Posterior cingulate gyrus (tissue), 11 donors: ENCODE data around the gene GUCA1A.
"Not testable (repeated sequence)": the region's sequence is repeated elsewhere in the genome, so short reads cannot be mapped to it uniquely, and the experiment has no call there.

Experiments
- DNase-seq, 10 donors: peaks; one replicate each; pipeline versions ENCODE4 v3.0.0 to v3.0.0-alpha.2; 2020 to 2021; ENCODE audit warnings: mixed read lengths in 3 of 10
- intact Hi-C: fragments of 100-400 bp; cut with DNase I; formaldehyde crosslinking; loops from one replicate; pipeline ENCODE4 v1.15.1; 2023

GUCA1A gene

GRCh38 chr6:42202131-42202915, 29.2 kb downstream of the GUCA1A start:
- DNase-seq, intact Hi-C loops: not testable (repeated sequence)

GRCh38 chr6:42203183-42203582, 30.0 kb downstream of the GUCA1A start:
- intact Hi-C loops = no loop called here
- no peak for DNase-seq

GRCh38 chr6:42204768-42205282, 31.7 kb downstream of the GUCA1A start:
- intact Hi-C loops = no loop called here
- DNase-seq = no peak

GRCh38 chr6:42207559-42207958, 34.4 kb downstream of the GUCA1A start:
- DNase-seq, intact Hi-C loops: not testable (repeated sequence)

GRCh38 chr6:42210551-42210950, 37.4 kb downstream of the GUCA1A start:
- intact Hi-C loops = loop anchor here (10.0 kb wide), 2 partner anchors 136 to 426 kb away; partner anchors contain the start of genes PRICKLE4 and TOMM6
- no peak for DNase-seq

- intact Hi-C loops = loop anchor here (10.0 kb wide), 2 partner anchors 137 to 427 kb away; partner anchors contain the start of genes PRICKLE4 and TOMM6
These were observed 38.6 kb downstream of the GUCA1A start for GRCh38 chr6:42211726-42212125.

GRCh38 chr6:42212442-42212841, 39.3 kb downstream of the GUCA1A start:
- intact Hi-C loops = loop anchor here (10.0 kb wide), 2 partner anchors 138 to 428 kb away; partner anchors contain the start of genes PRICKLE4 and TOMM6
- DNase-seq = no peak

More at GRCh38 chr6:42211726-42212125, 38.6 kb downstream of the GUCA1A start:
- no peak for DNase-seq

GRCh38 chr6:42216495-42216894, 43.3 kb downstream of the GUCA1A start:
- intact Hi-C loops = loop anchor here (5.0 to 10.0 kb wide), 5 partner anchors 142 to 432 kb away; partner anchors contain the start of genes BYSL, MED20, PRICKLE4 and TAF8
- peak in 1 of 10 donors; percentile 55 for DNase-seq

GRCh38 chr6:42217157-42217518, 44.0 kb downstream of the GUCA1A start:
- intact Hi-C loops = loop anchor here (5.0 to 10.0 kb wide), 5 partner anchors 142 to 432 kb away; partner anchors contain the start of genes BYSL, MED20, PRICKLE4 and TAF8
- DNase-seq = no peak

GRCh38 chr6:42217519-42218367, 44.6 kb downstream of the GUCA1A start, which contains the start of gene MRPS10:
Gene MRPS10 (minus strand): TSS chr6:42217861. CDS start chr6:42217849, 12 bp downstream.
- DNase-seq = peak; percentile 87 to 99 (median 94)
- intact Hi-C loops = loop anchor here (5.0 to 10.0 kb wide), 5 partner anchors 143 to 433 kb away; partner anchors contain the start of genes BYSL, MED20, PRICKLE4 and TAF8

- DNase-seq = no peak
- intact Hi-C loops = no loop called here
These were observed 47.6 kb downstream of the GUCA1A start for GRCh38 chr6:42220807-42221206.

GRCh38 chr6:42221546-42221945, 48.4 kb downstream of the GUCA1A start:
- DNase-seq = no peak
- intact Hi-C loops = no loop called here

GRCh38 chr6:42222448-42222847, 49.3 kb downstream of the GUCA1A start:
- intact Hi-C loops = no loop called here
- DNase-seq = no peak

- no peak for DNase-seq
- intact Hi-C loops = no loop called here
These were observed 51.3 kb downstream of the GUCA1A start for GRCh38 chr6:42224222-42225028.

- DNase-seq = no peak
- intact Hi-C loops = no loop called here
These were observed 51.8 kb downstream of the GUCA1A start for GRCh38 chr6:42225029-42225339.

GRCh38 chr6:42225419-42225818, 52.3 kb downstream of the GUCA1A start:
- intact Hi-C loops = no loop called here
- no peak for DNase-seq

- intact Hi-C loops = no loop called here
- no peak for DNase-seq
These were observed 53.0 kb downstream of the GUCA1A start for GRCh38 chr6:42226161-42226611.

GRCh38 chr6:42226645-42227143, 53.5 kb downstream of the GUCA1A start:
- no peak for DNase-seq
- intact Hi-C loops = no loop called here

GRCh38 chr6:42227173-42227850, 54.1 kb downstream of the GUCA1A start:
- intact Hi-C loops = no loop called here
- DNase-seq = no peak
